ENCODE measurements around the gene AURKA. TPM values are rescaled to one million over a fixed set of nuclear protein-coding genes. Genes with fewer than 3 reads are reported as not detected.

AURKA gene
- total RNA-seq, 1 experiment from 2014 or later = 115 TPM

- Histone ChIP-seq H3K36me3 (ENCODE audit: control insufficient read depth, insufficient read depth, low read length) (peaks cover 64% of the 10 kb centered on the region), H3K9me3 (ENCODE audit: control insufficient read depth, insufficient read depth, low read depth, low read length) (no peaks in the 10 kb centered on the region), H3K27me3 (ENCODE audit: control insufficient read depth, insufficient read depth, low read length) (no peaks in the 10 kb centered on the region), H3K4me3 (ENCODE audit: low read depth in 2 of 2, low read length in 2 of 2) (no peak overlapping the region), H3K4me1 (ENCODE audit: control insufficient read depth, insufficient read depth, low read length) (no peaks in the 10 kb centered on the region), H3K27ac (ENCODE audit: low read length) (no peak overlapping the region)
- TF ChIP-seq REST (IDR thresholded peaks at IDR 0.05; ENCODE audit: insufficient read depth in 1 of 2, low read depth in 2 of 2, low read length in 1 of 2) (no peak), CTCF (IDR thresholded peaks at IDR 0.05) (peak; percentile 79; the same call in 1 of the 2 replicates), TCF7L2 (IDR thresholded peaks at IDR 0.05; ENCODE audit: low read depth, low read length) (no peak)
- intact Hi-C loops (cut with micrococcal nuclease; ENCODE audit: unreplicated experiment) = loop anchor here (10.0 kb wide), 1 partner anchor 175 kb away; no protein-coding TSS in a partner anchor
- ChIA-PET POLR2A (interaction anchor here (0.6 kb wide), 1 partner anchor 72 kb away, joined by 3 read pairs; no protein-coding TSS in a partner anchor), CTCF (no interaction called here)
- ATAC-seq = peak; percentile 79
- BruUV-seq (replicated peaks) = no TSS peak
- DNase-seq (ENCODE audit: low read depth, low spot score) = peak; percentile 33
- in situ Hi-C loops (cut with HindIII; ENCODE audit: low pct_unique_long_range_greater_than_20kb, low sequenced_read_pairs) = no loop called here
Observed at GRCh38 chr20:56400001-56400640, 8.1 kb upstream of the AURKA start.

- TF ChIP-seq REST (IDR thresholded peaks at IDR 0.05; ENCODE audit: insufficient read depth in 1 of 2, low read depth in 2 of 2, low read length in 1 of 2) (no peak), SIN3A (IDR thresholded peaks at IDR 0.05; ENCODE audit: borderline replicate concordance, insufficient read depth, low read depth, low read length) (no peak), TCF7L2 (IDR thresholded peaks at IDR 0.05; ENCODE audit: low read depth, low read length) (no peak), POLR2AphosphoS5 (IDR thresholded peaks at IDR 0.05; ENCODE audit: low read depth, low read length) (no peak), CTCF (IDR thresholded peaks at IDR 0.05) (no peak)
- intact Hi-C loops (cut with micrococcal nuclease; ENCODE audit: unreplicated experiment) = no loop called here
Observed at GRCh38 chr20:56395166-56395565, 3.2 kb upstream of the AURKA start.

More at GRCh38 chr20:56395166-56395565, 3.2 kb upstream of the AURKA start:
- ChIA-PET POLR2A (interaction anchor here (0.6 to 0.7 kb wide), 2 partner anchors 34 to 97 kb away, joined by 3 to 4 read pairs; no protein-coding TSS in a partner anchor), CTCF (interaction anchor here (0.6 kb wide), 1 partner anchor 108 kb away, joined by 10 read pairs; no protein-coding TSS in a partner anchor)
- Histone ChIP-seq H3K4me1 (ENCODE audit: control insufficient read depth, insufficient read depth, low read length) (peaks cover 19% of the 10 kb centered on the region), H3K4me3 (ENCODE audit: low read depth in 2 of 2, low read length in 2 of 2) (no peak overlapping the region), H3K9me3 (ENCODE audit: control insufficient read depth, insufficient read depth, low read depth, low read length) (no peaks in the 10 kb centered on the region), H3K27me3 (ENCODE audit: control insufficient read depth, insufficient read depth, low read length) (no peaks in the 10 kb centered on the region), H3K36me3 (ENCODE audit: control insufficient read depth, insufficient read depth, low read length) (peaks cover 48% of the 10 kb centered on the region), H3K27ac (ENCODE audit: low read length) (no peak overlapping the region)
- ATAC-seq (no peak), DNase-seq (ENCODE audit: low read depth, low spot score) (no peak)
- no TSS peak for BruUV-seq (replicated peaks)
- in situ Hi-C loops (cut with HindIII; ENCODE audit: low pct_unique_long_range_greater_than_20kb, low sequenced_read_pairs) = no loop called here

Measured in Panc1 (cell line).